Anterior cingulate cortex (tissue), 58 donors: ENCODE data around the gene QKI.
"Not testable (repeated sequence)": the region's sequence is repeated elsewhere in the genome, so short reads cannot be mapped to it uniquely, and the experiment has no call there.

Source experiments
- DNase-seq, 58 donors: peaks; one replicate each; lab custom pipeline; 2025; lab: John Stamatoyannopoulos, UW

The QKI gene

DNA sequence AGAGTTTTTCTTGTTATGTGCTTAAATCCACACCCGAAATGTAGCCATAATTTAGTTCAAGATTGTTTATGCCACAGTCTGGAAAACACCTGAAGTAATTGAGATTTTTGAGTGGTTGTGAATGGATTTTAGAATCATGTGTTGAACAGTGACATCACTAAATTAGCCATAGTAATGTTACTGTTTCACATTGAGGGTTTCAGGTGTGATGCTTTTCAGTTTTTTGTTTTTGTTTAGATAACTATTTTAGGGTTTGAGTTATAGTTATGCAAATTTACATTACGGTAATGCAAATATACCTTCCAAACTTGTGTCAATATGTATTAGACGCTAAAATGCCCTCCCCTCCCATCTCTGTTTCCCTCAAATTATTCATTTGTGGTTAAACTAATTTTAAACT, 22.9 kb downstream of the QKI start:
- no peak for DNase-seq

DNA sequence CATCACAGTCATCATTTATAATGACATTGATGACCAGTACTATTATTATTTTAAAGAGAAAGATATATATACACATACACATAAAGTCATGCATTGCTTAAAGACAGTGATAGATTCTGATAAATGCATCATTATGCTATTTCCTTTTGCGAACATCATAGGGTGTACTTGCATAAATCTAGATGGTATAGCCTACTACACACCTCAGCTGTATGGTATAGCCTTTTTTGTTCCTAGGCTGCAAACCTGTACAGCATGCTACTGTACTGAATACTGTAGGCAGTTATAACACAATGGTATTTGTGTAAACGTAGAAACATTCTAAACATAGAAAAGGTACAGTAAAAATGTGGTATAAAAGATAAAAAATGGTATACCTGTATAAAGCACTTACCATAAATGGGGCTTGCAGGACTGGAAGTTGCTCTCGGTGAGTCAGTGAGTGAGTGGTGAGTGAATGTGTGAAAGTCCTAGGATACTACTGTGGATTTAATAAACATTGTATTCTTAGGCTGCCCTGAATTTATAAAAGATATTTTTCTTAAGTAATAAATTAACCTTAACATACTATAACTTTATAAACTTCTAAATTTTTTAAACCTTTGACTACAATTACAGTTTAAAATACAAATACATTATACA, 23.9 kb downstream of the QKI start:
- no peak for DNase-seq

DNA sequence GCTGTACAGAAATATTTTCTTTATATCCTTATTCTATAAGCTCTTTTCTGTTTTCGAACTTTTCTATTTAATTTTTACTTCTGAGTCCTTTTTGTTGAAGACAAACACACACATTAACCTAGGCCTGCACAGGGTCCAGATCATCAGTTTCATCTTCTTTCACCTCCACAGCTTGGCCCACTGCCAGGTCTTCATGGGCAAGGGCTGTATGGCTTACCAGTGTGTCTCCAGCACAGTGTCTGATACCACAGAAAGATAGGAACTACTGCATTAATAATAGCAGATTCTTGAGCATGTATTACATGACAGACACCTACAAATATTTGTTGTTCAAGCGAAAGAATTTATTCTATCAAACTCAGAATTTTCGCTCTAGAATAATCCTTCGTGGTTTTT, 24.4 kb downstream of the QKI start:
- peak in 6 of 58 donors; percentile 25 to 72 (median 30) for DNase-seq

DNA sequence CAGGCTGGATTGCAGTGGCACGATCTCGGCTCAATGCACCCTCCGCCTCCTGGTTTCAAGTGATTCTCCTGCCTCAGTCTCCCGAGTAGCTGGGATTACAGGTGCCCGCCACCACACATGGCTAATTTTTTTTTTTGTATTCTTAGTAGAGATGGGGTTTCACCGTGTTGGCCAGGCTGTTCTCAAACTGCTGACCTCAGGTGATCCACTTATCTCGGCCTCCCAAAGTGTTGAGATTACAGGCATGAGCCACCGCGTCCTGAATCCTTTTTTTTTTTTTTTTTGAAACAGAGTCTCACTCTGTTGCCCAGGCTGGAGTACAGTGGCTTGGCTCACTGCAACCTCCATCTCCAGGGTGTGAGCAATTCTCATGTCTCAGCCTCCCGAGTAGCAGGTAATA, 24.9 kb downstream of the QKI start:
- DNase-seq = not testable (repeated sequence)

DNA sequence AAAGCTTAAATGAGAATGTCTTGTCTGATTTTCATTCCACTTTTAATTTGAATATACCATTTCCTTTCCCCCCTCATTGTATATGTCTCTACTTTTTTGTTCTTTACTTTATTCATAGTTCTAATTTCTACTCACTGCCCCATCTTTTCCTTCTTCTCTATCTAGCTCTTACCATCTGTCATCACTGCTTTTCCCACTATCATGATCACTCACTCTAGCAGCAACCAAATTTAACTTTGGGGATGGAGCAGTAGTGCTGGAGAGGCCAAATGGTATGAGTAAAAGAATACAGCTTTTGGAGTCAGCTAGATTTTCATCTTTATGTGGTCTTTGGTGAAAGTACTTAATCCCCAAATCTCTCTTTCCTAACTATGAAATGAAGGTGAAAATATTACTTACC, 25.5 kb downstream of the QKI start:
- no peak for DNase-seq

DNA sequence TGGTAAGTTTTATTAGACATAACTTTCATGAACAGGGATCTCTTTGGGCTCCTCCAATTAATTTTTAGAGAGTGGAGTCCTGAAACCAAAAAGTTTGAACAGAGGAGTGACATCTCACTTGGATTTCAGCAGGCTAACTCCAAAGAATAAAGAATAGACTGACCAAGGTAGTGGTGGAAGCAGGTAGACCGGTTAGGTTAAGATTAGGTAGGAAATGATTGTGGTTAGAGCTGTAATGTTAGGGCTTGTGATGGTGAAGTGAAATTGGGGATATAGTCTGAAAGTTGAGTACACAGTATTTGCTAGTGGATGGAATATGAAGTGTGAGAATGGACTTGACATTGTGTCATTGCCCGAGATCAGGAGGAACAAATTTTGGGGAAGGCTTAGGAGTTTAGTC, 27.8 kb downstream of the QKI start:
- DNase-seq = no peak

DNA sequence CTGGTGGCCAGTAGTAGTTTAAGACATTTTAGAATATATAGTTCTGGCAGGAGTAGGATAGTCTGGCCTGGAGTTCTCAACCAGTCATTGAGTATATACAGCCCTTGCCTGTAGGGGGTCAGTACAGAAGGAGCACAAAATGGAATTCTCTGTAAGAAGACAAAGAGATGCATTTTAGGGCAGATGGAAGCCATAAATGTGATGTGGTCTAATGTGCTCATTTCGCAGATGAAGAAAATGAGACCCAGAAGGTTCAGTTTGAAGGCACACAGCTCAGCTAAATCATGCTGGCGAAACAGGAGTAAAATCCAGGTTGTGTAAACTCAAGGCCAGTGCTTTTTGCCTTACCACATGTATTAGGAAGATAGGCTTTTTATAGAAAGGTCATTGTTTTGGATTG, 29.6 kb downstream of the QKI start:
- DNase-seq = no peak

DNA sequence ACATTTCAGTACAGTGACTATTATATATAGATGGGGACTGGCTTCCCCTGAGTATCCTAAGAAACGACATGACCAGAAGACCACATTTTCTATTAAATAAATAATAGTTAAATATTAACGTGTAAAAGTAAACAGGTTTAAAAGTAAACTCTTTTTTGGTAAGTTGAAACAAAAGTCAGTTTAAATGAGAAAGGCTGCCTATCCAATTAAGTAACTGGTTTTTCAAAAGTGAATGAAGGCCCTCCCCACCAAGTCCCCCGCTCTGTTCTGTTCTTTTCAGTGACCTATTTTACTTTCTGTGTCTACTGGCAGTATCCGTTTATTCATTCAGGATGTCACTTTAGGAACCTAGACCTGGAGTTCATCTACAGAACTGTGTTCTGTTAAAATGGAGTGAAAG, 32.0 kb downstream of the QKI start:
- peak in 1 of 58 donors; percentile 43 for DNase-seq

DNA sequence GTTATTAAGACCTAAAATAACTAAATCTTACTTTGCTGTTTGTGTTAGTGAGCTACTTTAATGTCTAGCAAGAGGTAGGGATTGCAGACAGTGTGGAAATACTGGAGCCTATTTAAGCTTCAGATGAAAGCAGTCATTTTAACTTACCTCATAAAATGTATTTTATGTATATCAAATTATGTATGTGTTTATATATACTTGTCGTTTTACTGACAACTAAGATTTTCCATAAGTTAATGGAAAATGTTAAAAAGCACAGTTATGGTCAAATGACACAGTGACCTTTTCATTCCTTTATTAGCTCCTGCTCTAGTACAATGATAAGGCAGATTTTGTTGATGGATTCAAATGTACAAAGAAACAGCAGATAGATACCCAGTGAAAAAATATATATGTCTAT, 34.6 kb downstream of the QKI start:
- no peak for DNase-seq

DNA sequence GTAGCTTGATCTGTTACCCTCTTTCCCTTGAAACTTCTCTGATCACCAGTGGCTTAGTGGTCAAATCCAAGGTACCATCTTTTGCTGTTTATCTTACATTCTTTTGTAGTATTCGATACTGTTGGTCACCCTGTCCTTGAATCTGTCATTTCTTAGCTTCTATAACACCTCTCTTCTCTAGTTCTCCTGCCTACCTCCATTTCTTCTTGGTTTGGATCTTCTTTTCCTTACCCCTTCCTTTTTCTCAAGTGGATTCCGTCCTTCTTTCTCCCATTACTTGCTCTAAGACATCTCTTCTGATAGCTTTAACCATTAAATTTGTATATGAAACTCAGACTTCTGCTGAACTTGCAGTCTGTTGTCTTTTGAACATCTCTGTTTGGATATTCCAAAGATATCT, 39.9 kb downstream of the QKI start:
- DNase-seq = no peak

DNA sequence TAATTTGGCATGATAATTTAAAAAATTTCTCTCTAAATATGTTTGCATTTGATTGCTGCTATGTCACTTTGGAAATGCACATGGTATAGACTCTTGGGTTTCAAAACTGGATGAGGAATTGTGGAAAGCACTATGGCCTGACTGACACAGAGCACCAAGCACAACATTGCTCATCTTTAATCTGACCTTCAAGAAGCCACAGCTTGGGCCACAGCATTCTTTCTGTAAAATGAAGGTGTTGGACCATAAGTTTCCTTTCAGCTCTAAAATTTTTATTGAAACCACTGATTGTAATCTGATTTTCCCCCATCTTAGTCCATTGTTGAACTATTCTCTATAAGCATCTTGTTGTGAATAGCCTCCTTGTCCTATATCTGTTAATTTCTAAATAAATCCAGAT, 41.0 kb downstream of the QKI start:
- DNase-seq = no peak

DNA sequence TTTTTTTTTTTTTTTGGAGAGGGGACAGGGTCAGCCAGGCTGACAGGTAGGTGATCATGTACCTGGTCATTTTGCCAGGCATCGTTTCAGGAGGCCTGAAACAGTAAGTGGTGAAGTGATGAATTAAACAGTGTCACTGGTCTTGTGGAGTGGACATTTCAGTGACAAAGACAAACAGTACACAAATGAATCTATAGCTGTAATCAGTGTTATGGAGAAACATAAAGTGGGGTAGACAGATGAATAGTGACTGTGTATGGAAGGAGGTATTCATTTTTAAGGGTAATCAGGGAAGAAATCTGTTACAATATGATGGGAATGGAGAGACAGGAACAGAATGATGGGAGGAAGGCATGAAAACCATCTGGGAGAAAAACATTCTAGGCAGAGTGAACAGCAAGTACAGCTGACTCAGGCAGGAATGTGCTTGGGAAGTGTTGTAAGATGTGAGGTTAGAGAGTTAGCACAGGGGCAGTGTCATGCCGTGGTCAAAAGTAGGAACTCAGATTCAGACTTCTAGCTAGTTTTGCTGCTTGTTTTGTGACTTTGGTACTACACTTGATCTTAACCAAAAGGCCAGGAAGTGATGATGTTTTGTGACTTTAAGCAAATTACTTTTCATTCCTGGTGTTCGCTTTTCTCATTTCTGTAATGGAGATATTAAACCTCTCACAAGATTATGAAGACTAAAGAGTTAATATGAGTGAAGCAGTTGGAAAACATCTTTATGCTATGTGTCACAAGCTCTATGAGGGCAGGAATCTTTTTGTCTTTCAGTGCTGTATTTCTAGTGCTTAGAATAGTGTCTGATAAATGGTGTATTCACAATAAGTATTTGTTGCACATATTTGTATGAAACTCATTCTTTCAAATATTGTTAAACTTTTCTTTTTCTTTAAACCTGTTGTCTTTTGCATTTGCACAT, 43.4 kb downstream of the QKI start:
- no peak for DNase-seq

DNA sequence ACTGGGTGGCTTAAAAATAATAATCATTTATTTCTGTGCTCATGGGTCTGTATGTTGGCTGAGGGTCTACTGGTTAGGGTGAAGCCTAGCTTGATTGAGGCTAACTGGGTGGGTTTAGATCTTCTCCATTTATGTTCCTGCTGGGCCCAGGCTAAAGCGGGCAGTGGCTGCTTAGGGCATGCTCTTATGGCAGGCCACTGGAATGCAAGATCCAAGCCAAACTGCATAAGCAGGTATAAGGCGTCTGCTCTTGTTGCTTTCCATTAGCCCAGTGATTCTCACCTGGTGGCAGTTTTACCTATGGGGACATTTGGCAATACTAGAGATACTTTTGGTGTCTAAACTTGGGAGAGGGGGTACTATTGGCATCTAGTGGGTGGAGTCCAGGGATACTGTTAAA, 44.5 kb downstream of the QKI start:
- no peak for DNase-seq

DNA sequence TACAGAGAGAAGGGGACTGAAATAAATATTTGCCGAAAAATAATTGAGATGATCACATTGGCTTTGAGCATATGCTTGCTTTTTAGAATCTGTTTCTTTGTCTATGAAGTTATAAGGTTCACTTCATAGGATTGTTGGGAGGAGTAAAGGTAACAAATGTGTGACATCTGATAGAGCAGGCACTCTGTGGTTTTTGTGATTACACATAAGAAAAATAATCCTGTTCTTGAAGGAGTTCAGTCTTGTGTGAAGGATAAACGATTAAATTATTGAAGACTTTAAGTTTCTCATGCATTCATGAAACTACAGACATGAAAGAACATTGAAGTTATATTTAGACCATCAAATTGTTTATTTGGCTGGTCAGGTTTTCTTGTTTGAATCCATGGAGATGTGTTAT, 45.0 kb downstream of the QKI start:
- DNase-seq = no peak

DNA sequence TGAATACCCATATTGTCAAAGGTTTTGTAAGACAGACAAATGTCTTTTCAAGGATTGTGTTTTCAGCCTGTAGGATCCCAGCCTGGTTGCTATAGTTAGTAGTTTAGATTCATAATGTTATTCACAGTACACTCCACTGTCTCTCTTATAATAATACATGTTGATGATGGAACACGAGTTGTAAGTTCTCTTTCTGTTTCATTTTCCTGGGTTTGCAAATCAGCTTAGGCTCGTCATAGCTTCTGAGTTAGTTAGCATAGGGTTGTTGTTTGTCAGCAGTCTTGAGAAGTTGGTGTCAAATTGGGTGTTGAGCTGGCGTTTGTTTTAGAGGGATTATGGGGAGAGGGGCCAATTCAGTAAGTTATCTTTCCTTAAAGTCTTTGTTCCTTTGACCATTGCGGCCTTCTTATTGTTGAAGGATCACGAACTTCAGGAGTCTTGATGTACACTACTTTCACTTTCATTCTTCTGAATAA, 45.8 kb downstream of the QKI start:
- DNase-seq = no peak

DNA sequence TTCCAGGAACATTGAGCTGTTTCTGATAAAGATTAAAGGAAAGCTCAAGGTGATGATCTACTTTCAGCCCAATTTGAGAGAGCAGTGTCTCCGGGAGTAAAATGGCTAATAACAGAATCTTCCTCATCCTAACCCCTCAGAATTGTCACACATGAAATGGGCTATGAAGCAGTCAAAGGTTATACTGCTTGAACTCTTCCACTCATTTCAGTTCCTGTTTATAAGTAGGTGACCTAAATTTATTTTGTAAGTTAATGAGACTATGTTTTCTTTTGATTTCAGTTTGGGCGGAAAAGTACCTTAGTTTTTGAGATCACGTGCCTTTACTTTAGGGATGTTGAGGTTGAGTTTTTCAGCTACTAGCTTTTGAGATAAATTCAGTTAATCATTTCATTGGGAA, 47.2 kb downstream of the QKI start:
- no peak for DNase-seq

DNA sequence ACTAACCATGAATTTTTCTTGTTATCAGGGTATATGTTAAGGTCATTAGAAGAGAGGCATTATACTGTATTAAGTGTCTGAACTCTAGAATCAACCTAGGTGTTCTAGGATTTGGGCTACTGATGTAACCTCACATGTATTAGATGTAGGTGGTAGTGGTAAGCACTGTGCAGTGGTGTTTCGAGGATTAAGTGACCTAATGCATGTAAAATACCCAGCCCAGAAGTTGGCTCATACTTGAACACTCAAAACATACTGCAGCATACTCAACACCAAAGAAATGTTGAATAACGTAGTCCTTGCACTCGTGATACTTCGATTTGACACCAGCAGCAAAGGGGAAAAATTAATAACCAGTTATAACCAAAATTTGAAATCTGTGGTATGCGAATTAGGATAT, 48.7 kb downstream of the QKI start:
- DNase-seq = no peak

DNA sequence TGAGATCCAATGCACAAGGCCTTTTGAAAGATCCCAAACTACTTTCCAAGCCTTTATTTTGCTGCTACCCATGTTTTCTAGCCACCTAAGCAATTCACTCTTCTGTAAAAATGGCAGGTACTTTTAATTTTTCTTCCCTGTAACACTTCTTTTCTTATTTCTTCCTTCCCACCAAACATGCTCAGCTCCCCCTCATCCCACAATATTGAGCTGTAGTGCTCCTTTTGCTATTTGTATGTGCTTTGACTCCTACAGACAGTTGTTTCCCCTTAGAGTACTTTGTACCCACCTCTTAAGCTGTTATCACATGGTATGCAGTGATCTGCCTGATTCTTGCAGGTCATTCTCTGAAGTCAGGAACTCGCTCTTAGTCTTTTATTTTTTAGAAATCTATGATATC, 49.3 kb downstream of the QKI start:
- no peak for DNase-seq

DNA sequence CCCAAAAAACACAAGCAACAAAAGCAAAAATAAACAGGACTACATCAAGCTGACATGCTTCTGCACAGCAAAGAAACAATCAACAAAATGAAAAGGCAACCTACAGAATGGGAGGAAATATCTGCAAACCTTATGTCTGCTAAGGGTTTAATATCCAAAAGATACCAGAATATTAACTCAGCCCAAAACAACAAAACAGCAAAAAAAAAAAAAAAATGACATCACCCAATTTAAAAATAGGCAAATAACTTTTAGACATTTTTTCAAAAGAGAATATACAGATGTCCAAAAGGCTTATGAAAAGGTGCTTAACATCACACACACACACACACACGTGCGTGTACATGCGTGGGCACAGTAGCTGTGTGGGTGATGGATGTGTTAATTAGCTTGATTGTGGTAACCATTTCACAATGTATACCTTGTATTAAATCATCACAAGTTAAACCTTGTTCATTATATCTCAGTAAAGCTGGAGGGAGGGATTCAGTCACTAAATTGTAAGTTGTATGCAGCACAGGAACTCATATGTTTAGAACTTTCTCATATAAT, 52.4 kb downstream of the QKI start:
- no peak for DNase-seq

DNA sequence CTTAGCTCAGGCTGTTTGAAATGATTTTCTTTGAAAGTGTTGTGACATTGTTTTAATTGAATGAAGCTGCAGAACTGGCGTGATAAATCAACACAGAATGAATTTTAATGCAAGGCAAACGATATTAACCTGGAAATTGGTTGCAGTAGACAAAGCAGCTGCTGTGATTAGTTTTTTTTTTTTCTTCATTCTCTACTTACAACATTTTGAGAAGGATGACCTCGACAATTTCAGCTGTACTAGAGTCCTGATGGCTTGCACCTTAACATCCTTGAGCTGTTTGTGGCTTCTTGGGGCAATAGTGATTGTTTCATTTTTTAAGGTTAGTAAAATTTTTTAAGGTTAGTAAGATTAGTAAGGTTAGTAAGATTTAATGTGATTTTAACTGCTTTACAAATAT, 54.2 kb downstream of the QKI start:
- no peak for DNase-seq

DNA sequence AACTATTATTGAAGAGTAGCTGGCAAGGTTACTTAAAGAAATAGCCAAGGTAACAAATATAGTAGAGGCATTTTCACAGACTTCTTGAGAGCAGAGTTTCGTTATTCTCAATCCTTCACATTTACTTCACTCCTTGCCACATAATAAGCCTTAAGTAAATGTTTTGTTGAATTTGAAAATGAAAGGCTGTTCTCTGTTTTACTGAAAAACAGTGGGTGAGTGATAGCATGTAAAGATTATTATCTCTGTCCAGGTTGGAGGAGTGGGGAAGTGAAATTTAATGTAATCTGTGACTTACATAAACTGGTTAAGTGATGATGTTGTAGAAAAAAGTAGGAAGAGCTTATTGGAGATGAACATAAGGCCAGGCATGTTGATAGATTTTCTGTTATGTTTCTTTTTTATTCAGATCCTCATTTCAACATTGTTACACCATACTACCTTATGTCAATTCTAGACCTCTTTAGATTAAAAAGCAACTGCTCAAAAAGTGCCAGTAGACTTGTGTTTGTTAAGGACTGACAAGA, 55.0 kb downstream of the QKI start:
- DNase-seq = no peak

DNA sequence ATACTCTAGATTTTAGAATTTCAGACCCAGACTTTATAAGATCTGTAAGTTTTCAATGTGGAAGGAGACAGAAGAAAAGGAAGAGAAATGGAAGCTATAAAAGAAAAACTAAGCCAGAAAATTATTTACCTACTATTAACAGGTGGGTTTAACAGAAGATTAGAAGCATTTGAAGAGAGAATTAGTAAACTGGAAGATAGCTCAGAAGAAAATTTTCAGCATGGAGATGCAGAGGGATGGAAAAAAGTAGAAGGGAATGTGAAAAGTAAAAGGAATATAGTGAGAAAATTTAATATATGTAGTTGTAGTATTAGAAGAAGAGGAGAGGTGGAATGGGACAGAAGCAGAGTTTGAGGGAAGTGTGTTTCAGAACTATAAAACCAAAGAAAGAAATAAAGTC, 56.1 kb downstream of the QKI start:
- DNase-seq = no peak
